Measurements from ENCODE around the gene MDM1. TPM values are rescaled to one million over a fixed set of nuclear protein-coding genes. Genes with fewer than 3 reads are reported as not detected.

MDM1 gene
- total RNA-seq (10 to 100 TPM; 33.0 to 36.3 TPM), polyA plus RNA-seq (ENCODE audit: insufficient read length in 2 of 2) (10 to 100 TPM; 23.1 to 36.1 TPM)
- long read RNA-seq, donor 1, transcript MDM1-205 (3 exons, 2,170 nt), result major isoform, 6 of 8 reads
- long read RNA-seq, donor 1, partial matches to known transcripts, result 0 of 8 reads
- long read RNA-seq, donor 1, other reads (novel, unspliced or antisense), result 0 of 8 reads
- long read RNA-seq, donor 2, partial matches to known transcripts, result 0 of 1 reads
- long read RNA-seq, donor 2, other reads (novel, unspliced or antisense), result 0 of 1 reads
- long read RNA-seq, donor 3, result 0 reads
- long read RNA-seq, donor 4, partial matches to known transcripts, result 0 of 2 reads
- long read RNA-seq, donor 4, other reads (novel, unspliced or antisense), result 0 of 2 reads

- peak within 1 kb of the TSS; percentile 86 for H3K4me3 ChIP-seq (ENCODE audit: low read depth, low read length)
- H3K27ac ChIP-seq (ENCODE audit: low read depth, low read length), result peak within 1 kb of the TSS; percentile 79
- H3K9me3 ChIP-seq (ENCODE audit: control insufficient read depth, insufficient read depth, low read length), result no peaks in the 10 kb centered on the region
- H3K4me1 ChIP-seq (ENCODE audit: control insufficient read depth, insufficient read depth, low read length), result no peaks in the 10 kb centered on the region
- no peaks in the 10 kb centered on the region for H3K36me3 ChIP-seq (ENCODE audit: control insufficient read depth, insufficient read depth, low read length)
- no peaks in the 10 kb centered on the region for H3K27me3 ChIP-seq (ENCODE audit: control insufficient read depth, insufficient read depth, low read length)
- 0% methylated on average over 55 of the region's 59 CpGs for WGBS (ENCODE audit: insufficient coverage)
- DNase-seq (ENCODE audit: low read depth in 4 of 6, low spot score in 6 of 6), result peak; percentile 94 to 100 (median 98)
Measured at GRCh38 chr12:68331869-68332727, at the start of gene MDM1. TSS of gene MDM1 (minus strand) at chr12:68332362. CDS start at chr12:68332245, 117 bp downstream.

- H3K4me1 ChIP-seq (ENCODE audit: control insufficient read depth, insufficient read depth, low read length), result no peaks in the 10 kb centered on the region
- H3K9me3 ChIP-seq (ENCODE audit: control insufficient read depth, insufficient read depth, low read length), result no peaks in the 10 kb centered on the region
- no peaks in the 10 kb centered on the region for H3K36me3 ChIP-seq (ENCODE audit: control insufficient read depth, insufficient read depth, low read length)
- no peak overlapping the region for H3K27ac ChIP-seq (ENCODE audit: low read depth, low read length)
- DNase-seq (ENCODE audit: low read depth in 4 of 6, low spot score in 6 of 6), result no peak
- no peak overlapping the region for H3K4me3 ChIP-seq (ENCODE audit: low read depth, low read length)
- H3K27me3 ChIP-seq (ENCODE audit: control insufficient read depth, insufficient read depth, low read length), result no peaks in the 10 kb centered on the region
- WGBS (ENCODE audit: insufficient coverage), result 84% methylated on average over 3 of the region's 6 CpGs
Measured at GRCh38 chr12:68381476-68382219, 49.5 kb upstream of the MDM1 start.

DNA sequence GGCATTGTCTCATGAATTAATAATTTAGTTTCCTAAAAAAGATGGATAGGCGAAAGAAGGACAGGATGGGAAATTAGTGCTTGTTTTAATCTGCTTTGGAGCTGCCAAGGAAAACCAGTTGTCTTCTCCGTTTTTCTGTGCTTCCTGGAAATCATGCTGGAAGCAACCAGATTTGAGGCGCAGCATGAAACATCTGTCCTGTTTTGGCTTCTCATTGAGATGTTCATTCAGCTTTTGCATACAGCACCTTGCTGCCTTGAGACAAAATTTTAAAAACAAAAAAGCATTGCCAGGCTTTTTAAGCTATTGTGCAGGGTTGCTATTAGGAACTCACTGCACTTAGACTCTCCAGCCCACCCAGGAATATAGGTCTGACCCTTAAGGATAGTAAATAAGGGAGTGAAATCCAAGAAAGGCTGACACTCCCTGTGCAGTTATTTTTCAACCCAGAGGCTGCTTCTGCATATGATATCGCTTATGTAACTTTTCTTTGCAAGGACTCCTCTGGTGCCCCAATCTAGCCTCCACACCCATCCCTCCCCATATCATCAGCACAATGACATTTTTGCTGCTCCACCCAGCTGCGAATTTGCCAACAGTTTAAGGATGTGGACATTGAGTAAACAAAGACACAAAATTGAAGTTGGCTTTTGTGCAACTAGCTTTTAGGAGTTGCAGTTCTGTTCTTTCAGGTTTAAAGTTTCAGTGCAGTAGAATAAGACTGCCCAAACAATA is 46.9 kb upstream of the MDM1 start:
- 73% methylated on average over 4 of the region's 5 CpGs for WGBS (ENCODE audit: insufficient coverage)
- DNase-seq (ENCODE audit: low read depth in 4 of 6, low spot score in 6 of 6), result peak in 2 of 6 donors; percentile 48 to 49

GRCh38 chr12:68377881-68378280 is 45.7 kb upstream of the MDM1 start:
- no CpG with 5 or more reads among the region's 3 CpGs for WGBS (ENCODE audit: insufficient coverage)
- Histone ChIP-seq H3K4me1 (ENCODE audit: control insufficient read depth, insufficient read depth, low read length) (no peaks in the 10 kb centered on the region), H3K9me3 (ENCODE audit: control insufficient read depth, insufficient read depth, low read length) (no peaks in the 10 kb centered on the region), H3K27ac (ENCODE audit: low read depth, low read length) (no peak overlapping the region), H3K4me3 (ENCODE audit: low read depth, low read length) (no peak overlapping the region), H3K36me3 (ENCODE audit: control insufficient read depth, insufficient read depth, low read length) (no peaks in the 10 kb centered on the region), H3K27me3 (ENCODE audit: control insufficient read depth, insufficient read depth, low read length) (no peaks in the 10 kb centered on the region)
- peak in 1 of 6 donors; percentile 60 for DNase-seq (ENCODE audit: low read depth in 4 of 6, low spot score in 6 of 6)

More for the DNA sequence above, 46.9 kb upstream of the MDM1 start:
- Histone ChIP-seq H3K36me3 (ENCODE audit: control insufficient read depth, insufficient read depth, low read length) (no peaks in the 10 kb centered on the region), H3K27me3 (ENCODE audit: control insufficient read depth, insufficient read depth, low read length) (no peaks in the 10 kb centered on the region), H3K4me3 (ENCODE audit: low read depth, low read length) (no peak overlapping the region), H3K27ac (ENCODE audit: low read depth, low read length) (no peak overlapping the region), H3K9me3 (ENCODE audit: control insufficient read depth, insufficient read depth, low read length) (no peaks in the 10 kb centered on the region), H3K4me1 (ENCODE audit: control insufficient read depth, insufficient read depth, low read length) (no peaks in the 10 kb centered on the region)

DNA sequence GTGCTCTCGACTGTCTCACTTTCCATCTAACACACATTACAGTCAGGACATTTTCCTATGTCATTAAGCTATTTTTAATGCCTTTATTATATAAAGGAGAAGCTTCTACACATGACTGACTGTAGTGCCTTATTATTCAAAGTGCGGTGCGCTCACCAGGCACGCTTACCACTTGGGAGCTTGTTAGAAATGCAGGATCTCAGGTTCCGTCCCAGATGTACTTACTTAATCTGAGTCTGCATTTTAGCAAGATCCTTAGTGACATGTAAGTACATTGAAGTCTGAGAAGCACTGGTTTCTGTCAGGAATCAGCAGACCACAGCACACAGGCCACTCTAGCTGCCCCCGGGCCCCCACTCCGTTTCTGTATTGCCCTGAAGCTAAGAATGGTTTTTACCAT is 44.7 kb upstream of the MDM1 start:
- Histone ChIP-seq H3K27ac (ENCODE audit: low read depth, low read length) (no peak overlapping the region), H3K9me3 (ENCODE audit: control insufficient read depth, insufficient read depth, low read length) (no peaks in the 10 kb centered on the region), H3K4me1 (ENCODE audit: control insufficient read depth, insufficient read depth, low read length) (no peaks in the 10 kb centered on the region), H3K36me3 (ENCODE audit: control insufficient read depth, insufficient read depth, low read length) (no peaks in the 10 kb centered on the region), H3K4me3 (ENCODE audit: low read depth, low read length) (no peak overlapping the region), H3K27me3 (ENCODE audit: control insufficient read depth, insufficient read depth, low read length) (no peaks in the 10 kb centered on the region)
- WGBS (ENCODE audit: insufficient coverage), result 100% methylated on average over 4 of the region's 7 CpGs
- no peak for DNase-seq (ENCODE audit: low read depth in 4 of 6, low spot score in 6 of 6)

DNA sequence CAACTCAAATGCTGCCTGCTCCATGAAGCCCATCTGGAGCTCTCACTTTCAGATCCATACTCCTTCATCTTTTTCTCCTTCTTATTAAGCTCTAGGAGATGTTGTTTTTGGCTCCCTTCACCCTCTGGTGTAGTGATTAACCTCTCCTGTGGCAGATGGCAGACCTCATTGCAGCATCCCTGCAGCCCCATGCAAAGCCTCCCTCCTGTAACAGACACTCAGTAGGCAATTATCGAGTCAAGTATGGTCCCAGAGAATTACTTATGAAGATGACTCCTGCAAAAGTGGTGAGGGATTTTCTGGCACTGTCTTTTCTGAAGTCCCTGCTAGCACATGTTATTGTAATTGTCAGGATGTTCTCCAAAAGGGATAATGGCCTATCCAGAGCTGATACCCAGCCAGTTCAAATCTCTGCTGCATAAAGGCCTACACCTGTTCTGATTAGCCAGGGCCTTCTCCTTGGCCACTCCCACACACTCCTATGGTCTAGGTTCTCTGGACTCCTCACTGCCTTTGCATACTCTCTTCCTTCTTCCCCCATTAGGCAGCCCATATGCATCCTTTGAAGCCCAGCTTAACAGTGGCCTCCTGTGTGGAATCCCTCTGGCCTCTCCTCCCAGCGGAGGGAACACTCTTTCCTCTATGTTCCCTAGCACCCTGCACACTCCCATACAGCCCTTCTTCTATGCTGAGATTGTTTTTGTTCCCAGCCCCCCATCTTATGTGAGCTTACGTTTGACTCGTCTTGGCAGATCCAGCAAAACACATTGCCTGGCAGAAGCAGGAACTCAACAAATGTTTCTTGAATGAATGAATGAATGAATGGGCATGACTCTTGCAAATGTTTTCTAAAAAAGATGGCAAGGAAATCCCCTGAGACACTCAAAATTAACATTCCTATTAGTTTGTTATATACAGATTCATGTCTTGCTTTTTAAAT is 43.9 kb upstream of the MDM1 start:
- no peaks in the 10 kb centered on the region for H3K36me3 ChIP-seq (ENCODE audit: control insufficient read depth, insufficient read depth, low read length)
- H3K27ac ChIP-seq (ENCODE audit: low read depth, low read length), result no peak overlapping the region
- 72% methylated on average over 2 of the region's 4 CpGs for WGBS (ENCODE audit: insufficient coverage)
- no peaks in the 10 kb centered on the region for H3K27me3 ChIP-seq (ENCODE audit: control insufficient read depth, insufficient read depth, low read length)
- no peaks in the 10 kb centered on the region for H3K4me1 ChIP-seq (ENCODE audit: control insufficient read depth, insufficient read depth, low read length)
- no peak overlapping the region for H3K4me3 ChIP-seq (ENCODE audit: low read depth, low read length)
- no peaks in the 10 kb centered on the region for H3K9me3 ChIP-seq (ENCODE audit: control insufficient read depth, insufficient read depth, low read length)
- DNase-seq (ENCODE audit: low read depth in 4 of 6, low spot score in 6 of 6), result peak in 1 of 6 donors; percentile 90

- H3K27me3 ChIP-seq (ENCODE audit: control insufficient read depth, insufficient read depth, low read length), result no peaks in the 10 kb centered on the region
- no peak overlapping the region for H3K27ac ChIP-seq (ENCODE audit: low read depth, low read length)
- no peaks in the 10 kb centered on the region for H3K9me3 ChIP-seq (ENCODE audit: control insufficient read depth, insufficient read depth, low read length)
- H3K36me3 ChIP-seq (ENCODE audit: control insufficient read depth, insufficient read depth, low read length), result no peaks in the 10 kb centered on the region
- H3K4me3 ChIP-seq (ENCODE audit: low read depth, low read length), result no peak overlapping the region
- H3K4me1 ChIP-seq (ENCODE audit: control insufficient read depth, insufficient read depth, low read length), result no peaks in the 10 kb centered on the region
- 90% methylated on average over 9 of the region's 10 CpGs for WGBS (ENCODE audit: insufficient coverage)
- no peak for DNase-seq (ENCODE audit: low read depth in 4 of 6, low spot score in 6 of 6)
Measured at GRCh38 chr12:68374307-68374982, 42.3 kb upstream of the MDM1 start.

- DNase-seq (ENCODE audit: low read depth in 4 of 6, low spot score in 6 of 6), result no peak
- Histone ChIP-seq H3K4me1 (ENCODE audit: control insufficient read depth, insufficient read depth, low read length) (no peaks in the 10 kb centered on the region), H3K36me3 (ENCODE audit: control insufficient read depth, insufficient read depth, low read length) (no peaks in the 10 kb centered on the region), H3K9me3 (ENCODE audit: control insufficient read depth, insufficient read depth, low read length) (no peaks in the 10 kb centered on the region), H3K4me3 (ENCODE audit: low read depth, low read length) (no peak overlapping the region), H3K27me3 (ENCODE audit: control insufficient read depth, insufficient read depth, low read length) (no peaks in the 10 kb centered on the region), H3K27ac (ENCODE audit: low read depth, low read length) (no peak overlapping the region)
- WGBS (ENCODE audit: insufficient coverage), result 90% methylated on average over 3 of the region's 3 CpGs
Measured at GRCh38 chr12:68370667-68371066, 38.5 kb upstream of the MDM1 start.
